GM12878 (cell line): Measurements from ENCODE around the gene LIPT1. TPM values are rescaled to one million over a fixed set of nuclear protein-coding genes. Genes with fewer than 3 reads are reported as not detected.
A peak's percentile ranks its signal among the peaks of the same experiment; 100 is the strongest.

Experiments used
- BMI1 ChIP-seq: fragments of 450-650 bp; IDR thresholded peaks from 2 replicates; pipeline ENCODE4 v1.6.1; 2016; ENCODE audit warnings: mild to moderate bottlenecking, moderate library complexity, borderline replicate concordance
- EP300 ChIP-seq, 2 experiments: fragments of 150-350 bp in 1 of 2; IDR thresholded peaks; 2 replicates each; pipeline ENCODE4 v1.6.1; 2011 to 2012; ENCODE audit warnings: low read depth in 2 of 2, low read length in 2 of 2, borderline replicate concordance in 1 of 2, improper control_type of control experiment in 1 of 2, inconsistent platforms in 1 of 2; ENCODE audit not compliant: control insufficient read depth in 1 of 2
- ETV6 ChIP-seq, 2 experiments: fragments of 450-650 bp in 1 of 2; IDR thresholded peaks in 1 of 2; conservative IDR thresholded peaks in 1 of 2; 2 replicates each; pipeline ENCODE4 v1.6.1; 2014; ENCODE audit warnings: antibody characterized with exemption in 1 of 2, borderline replicate concordance in 1 of 2, low read depth in 1 of 2, mild to moderate bottlenecking in 1 of 2, moderate library complexity in 1 of 2
- HDAC2 ChIP-seq: fragments of 200-600 bp; sonication (generic); IDR thresholded peaks from 2 replicates; pipeline ENCODE4 v1.6.1; 2017
- HDGF ChIP-seq: fragments of 450-650 bp; IDR thresholded peaks from 2 replicates; pipeline ENCODE4 v1.6.1; 2016; ENCODE audit warnings: antibody characterized with exemption
- IRF4 ChIP-seq: IDR thresholded peaks from 2 replicates; pipeline ENCODE4 v1.6.1; 2011; ENCODE audit warnings: low read depth, low read length
- JUND ChIP-seq: IDR thresholded peaks from 2 replicates; pipeline ENCODE4 v1.6.1; 2012; ENCODE audit warnings: low read depth, mild to moderate bottlenecking, low read length, improper control_type of control experiment, moderate library complexity
- LARP7 ChIP-seq: fragments of 450-650 bp; IDR thresholded peaks from 2 replicates; pipeline ENCODE4 v1.6.1; 2017; ENCODE audit warnings: mild to moderate bottlenecking
- MAX ChIP-seq: IDR thresholded peaks from 2 replicates; pipeline ENCODE4 v1.6.1; 2012; ENCODE audit warnings: low read depth, low read length, improper control_type of control experiment
- MTA2 ChIP-seq: fragments of 450-650 bp; IDR thresholded peaks from 2 replicates; pipeline ENCODE4 v1.6.1; 2016; ENCODE audit warnings: low read depth, mild to moderate bottlenecking, moderate library complexity
- MTA3 ChIP-seq: IDR thresholded peaks from 2 replicates; pipeline ENCODE4 v1.6.1; 2012; ENCODE audit warnings: low read length, inconsistent platforms, borderline replicate concordance
- NR2C2 ChIP-seq: IDR thresholded peaks from 2 replicates; pipeline ENCODE4 v1.6.1; 2011; ENCODE audit warnings: borderline replicate concordance, low read depth; ENCODE audit not compliant: control insufficient read depth, insufficient read length
- NRF1 ChIP-seq: conservative IDR thresholded peaks from 2 replicates; pipeline ENCODE4 v1.6.1; 2011; ENCODE audit warnings: mild to moderate bottlenecking, low read depth, low read length, improper control_type of control experiment
- PAX5 ChIP-seq: IDR thresholded peaks from 2 replicates; pipeline ENCODE4 v1.6.1; 2011; ENCODE audit warnings: low read depth, low read length, borderline replicate concordance
- PRDM15 ChIP-seq: fragments of 450-650 bp; formaldehyde crosslinking; IDR thresholded peaks from 2 replicates; pipeline ENCODE4 v1.4.0; 2020; ENCODE audit warnings: mild to moderate bottlenecking, moderate library complexity
- SMC3 ChIP-seq: IDR thresholded peaks from 2 replicates; pipeline ENCODE4 v1.6.1; 2011; ENCODE audit warnings: low read length, improper control_type of control experiment, borderline replicate concordance
- SREBF2 ChIP-seq: IDR thresholded peaks from 2 replicates; pipeline ENCODE4 v1.6.1; 2012; ENCODE audit warnings: mild to moderate bottlenecking, low read length
- STAT3 ChIP-seq: IDR thresholded peaks from 2 replicates; pipeline ENCODE4 v1.6.1; 2011; ENCODE audit warnings: low read depth, low read length, improper control_type of control experiment
- TAF1 ChIP-seq: IDR thresholded peaks from 2 replicates; pipeline ENCODE4 v1.6.1; 2011; ENCODE audit warnings: mild to moderate bottlenecking, low read depth, low read length, borderline replicate concordance
- TCF3 ChIP-seq: IDR thresholded peaks from 2 replicates; pipeline ENCODE4 v1.6.1; 2012; ENCODE audit warnings: low read depth, mild to moderate bottlenecking, low read length, borderline replicate concordance; ENCODE audit not compliant: insufficient read depth
- YBX1 ChIP-seq: fragments of 450-650 bp; IDR thresholded peaks from 2 replicates; pipeline ENCODE4 v1.6.1; 2016; ENCODE audit warnings: antibody characterized with exemption
- ZBED1 ChIP-seq: IDR thresholded peaks from 2 replicates; pipeline ENCODE4 v1.6.1; 2016; ENCODE audit warnings: borderline replicate concordance
- polyA plus RNA-seq, 11 experiments: library from polyadenylated mRNA; depleted of rRNA in 4 of 11; unstranded in 6 of 11; stranded (reverse) in 5 of 11; fragments of >200 nt; fragmentation: Nextera tagmentation in 4 of 11; fragmentation: Illumina TruSeq in 1 of 11; extraction: Ambion mirVana in 4 of 11; extraction: Trizol in 1 of 11; gene quantifications; 1 replicate in 1 of 11; 2 replicates in 10 of 11; pipeline versions ENCODE4 v1.2.1 to v1.2.3, GENCODE V29; 2011 to 2016; ENCODE audit warnings: inconsistent platforms in 2 of 11, missing spikeins in 2 of 11, low read depth in 1 of 11
- total RNA-seq, 4 experiments: library from RNA; depleted of rRNA in 3 of 4; stranded (reverse); fragments of >200 nt in 3 of 4; fragmentation: Illumina TruSeq in 1 of 4; extraction: Trizol in 1 of 4; gene quantifications; 2 replicates each; pipeline versions ENCODE4 v1.2.1 to v1.2.3, GENCODE V29; 2013 to 2021
- TF ChIP-seq, protein P1 (sequence below): IDR thresholded peaks from 2 replicates; pipeline ENCODE4 v1.6.1; 2012; ENCODE audit warnings: low read depth, low read length, improper control_type of control experiment
- TF ChIP-seq, protein P2 (sequence below): fragments of 450-650 bp; IDR thresholded peaks from 2 replicates; pipeline ENCODE4 v1.6.1; 2017; ENCODE audit warnings: mild to moderate bottlenecking, moderate library complexity

LIPT1 gene
- total and polyA plus RNA-seq, 10 of the 15 experiments (the other 5 are each of a cell fraction or from before 2014, with no cell fraction given): 8.0 to 15.5 (median 10.9) TPM

- TF ChIP-seq, protein P1, sequence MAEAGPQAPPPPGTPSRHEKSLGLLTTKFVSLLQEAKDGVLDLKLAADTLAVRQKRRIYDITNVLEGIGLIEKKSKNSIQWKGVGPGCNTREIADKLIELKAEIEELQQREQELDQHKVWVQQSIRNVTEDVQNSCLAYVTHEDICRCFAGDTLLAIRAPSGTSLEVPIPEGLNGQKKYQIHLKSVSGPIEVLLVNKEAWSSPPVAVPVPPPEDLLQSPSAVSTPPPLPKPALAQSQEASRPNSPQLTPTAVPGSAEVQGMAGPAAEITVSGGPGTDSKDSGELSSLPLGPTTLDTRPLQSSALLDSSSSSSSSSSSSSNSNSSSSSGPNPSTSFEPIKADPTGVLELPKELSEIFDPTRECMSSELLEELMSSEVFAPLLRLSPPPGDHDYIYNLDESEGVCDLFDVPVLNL: no peak
- no peak for TF ChIP-seq TCF3
- no peak for TF ChIP-seq YBX1
- no peak for TF ChIP-seq JUND
- TF ChIP-seq, protein P2, sequence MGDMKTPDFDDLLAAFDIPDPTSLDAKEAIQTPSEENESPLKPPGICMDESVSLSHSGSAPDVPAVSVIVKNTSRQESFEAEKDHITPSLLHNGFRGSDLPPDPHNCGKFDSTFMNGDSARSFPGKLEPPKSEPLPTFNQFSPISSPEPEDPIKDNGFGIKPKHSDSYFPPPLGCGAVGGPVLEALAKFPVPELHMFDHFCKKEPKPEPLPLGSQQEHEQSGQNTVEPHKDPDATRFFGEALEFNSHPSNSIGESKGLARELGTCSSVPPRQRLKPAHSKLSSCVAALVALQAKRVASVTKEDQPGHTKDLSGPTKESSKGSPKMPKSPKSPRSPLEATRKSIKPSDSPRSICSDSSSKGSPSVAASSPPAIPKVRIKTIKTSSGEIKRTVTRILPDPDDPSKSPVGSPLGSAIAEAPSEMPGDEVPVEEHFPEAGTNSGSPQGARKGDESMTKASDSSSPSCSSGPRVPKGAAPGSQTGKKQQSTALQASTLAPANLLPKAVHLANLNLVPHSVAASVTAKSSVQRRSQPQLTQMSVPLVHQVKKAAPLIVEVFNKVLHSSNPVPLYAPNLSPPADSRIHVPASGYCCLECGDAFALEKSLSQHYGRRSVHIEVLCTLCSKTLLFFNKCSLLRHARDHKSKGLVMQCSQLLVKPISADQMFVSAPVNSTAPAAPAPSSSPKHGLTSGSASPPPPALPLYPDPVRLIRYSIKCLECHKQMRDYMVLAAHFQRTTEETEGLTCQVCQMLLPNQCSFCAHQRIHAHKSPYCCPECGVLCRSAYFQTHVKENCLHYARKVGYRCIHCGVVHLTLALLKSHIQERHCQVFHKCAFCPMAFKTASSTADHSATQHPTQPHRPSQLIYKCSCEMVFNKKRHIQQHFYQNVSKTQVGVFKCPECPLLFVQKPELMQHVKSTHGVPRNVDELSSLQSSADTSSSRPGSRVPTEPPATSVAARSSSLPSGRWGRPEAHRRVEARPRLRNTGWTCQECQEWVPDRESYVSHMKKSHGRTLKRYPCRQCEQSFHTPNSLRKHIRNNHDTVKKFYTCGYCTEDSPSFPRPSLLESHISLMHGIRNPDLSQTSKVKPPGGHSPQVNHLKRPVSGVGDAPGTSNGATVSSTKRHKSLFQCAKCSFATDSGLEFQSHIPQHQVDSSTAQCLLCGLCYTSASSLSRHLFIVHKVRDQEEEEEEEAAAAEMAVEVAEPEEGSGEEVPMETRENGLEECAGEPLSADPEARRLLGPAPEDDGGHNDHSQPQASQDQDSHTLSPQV: no peak
- TF ChIP-seq NRF1: no peak
- no peak for TF ChIP-seq ZBED1
- TF ChIP-seq HDGF: no peak
- peak; percentile 68; the same call in 1 of the 2 replicates for TF ChIP-seq IRF4
- TF ChIP-seq SREBF2: no peak
- TF ChIP-seq PAX5: no peak
- TF ChIP-seq PRDM15 (CRISPR knock-in tag): no peak
- no peak for TF ChIP-seq LARP7
- TF ChIP-seq HDAC2: no peak
- no peak for TF ChIP-seq EP300 (IDR thresholded peaks at IDR 0.05; ENCODE audit: borderline replicate concordance in 1 of 2, control insufficient read depth in 1 of 2, low read depth in 2 of 2, low read length in 2 of 2)
- TF ChIP-seq ETV6 (conservative IDR thresholded peaks at IDR 0.05 in 1 of 2, IDR thresholded peaks at IDR 0.05 in 1 of 2; ENCODE audit: borderline replicate concordance in 1 of 2, low read depth in 1 of 2): peak in 1 of 2 experiments; percentile 40; a peak in 1 of 4 replicates
- TF ChIP-seq MAX: no peak
- no peak for TF ChIP-seq STAT3
- no peak for TF ChIP-seq NR2C2
- no peak for TF ChIP-seq SMC3
- TF ChIP-seq TAF1: no peak
- TF ChIP-seq BMI1: no peak; the same call in 1 of the 2 replicates
- TF ChIP-seq MTA2: peak; percentile 86
- no peak for TF ChIP-seq MTA3
Measured at GRCh38 chr2:99169534-99169933, 14.8 kb downstream of the LIPT1 start (continued).
